Ovary (tissue), 3 donors: Measurements from ENCODE around the gene ATF1.

Experiments used
- EP300 ChIP-seq: sonication (generic); formaldehyde crosslinking; IDR thresholded peaks from one replicate; pipeline ENCODE4 v1.6.1; 2017; ENCODE audit warnings: antibody characterized with exemption
- POLR2A ChIP-seq: fragments of 450-650 bp; IDR thresholded peaks from one replicate; pipeline ENCODE4 v1.6.1; 2017; ENCODE audit warnings: antibody characterized with exemption, mild to moderate bottlenecking, moderate library complexity
- TF ChIP-seq, protein P1 (sequence below), 3 donors: fragments of 450-650 bp in 2 of 3; fragments of 200-600 bp in 1 of 3; IDR thresholded peaks; one replicate each; pipeline versions ENCODE4 v1.5.1 to v1.8.0; 2016 to 2022; ENCODE audit warnings: antibody characterized with exemption in 3 of 3, mild to moderate bottlenecking in 1 of 3
- donor health status: DM: no; HTN: no; CAD: no.

DNA sequence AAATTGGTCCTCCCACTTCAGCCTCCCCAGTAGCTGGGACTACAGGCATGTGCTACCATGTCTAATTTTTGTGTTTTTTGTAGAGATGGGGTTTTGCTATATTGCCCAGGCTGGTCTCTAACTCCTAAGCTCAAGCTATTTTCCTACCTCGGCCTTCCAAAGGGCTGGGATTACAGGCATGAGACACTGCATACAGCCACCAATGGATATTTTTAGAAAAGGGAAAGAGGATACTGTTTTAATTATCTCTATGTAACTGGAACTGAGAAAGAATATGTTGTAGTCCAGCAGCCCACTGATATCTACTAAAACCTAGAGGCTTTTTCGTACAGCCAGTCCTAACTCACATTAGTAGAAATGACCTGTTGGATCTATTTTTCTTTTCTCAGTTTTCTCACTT lies 85.1 kb downstream of the ATF1 start:
- TF ChIP-seq, protein P1, sequence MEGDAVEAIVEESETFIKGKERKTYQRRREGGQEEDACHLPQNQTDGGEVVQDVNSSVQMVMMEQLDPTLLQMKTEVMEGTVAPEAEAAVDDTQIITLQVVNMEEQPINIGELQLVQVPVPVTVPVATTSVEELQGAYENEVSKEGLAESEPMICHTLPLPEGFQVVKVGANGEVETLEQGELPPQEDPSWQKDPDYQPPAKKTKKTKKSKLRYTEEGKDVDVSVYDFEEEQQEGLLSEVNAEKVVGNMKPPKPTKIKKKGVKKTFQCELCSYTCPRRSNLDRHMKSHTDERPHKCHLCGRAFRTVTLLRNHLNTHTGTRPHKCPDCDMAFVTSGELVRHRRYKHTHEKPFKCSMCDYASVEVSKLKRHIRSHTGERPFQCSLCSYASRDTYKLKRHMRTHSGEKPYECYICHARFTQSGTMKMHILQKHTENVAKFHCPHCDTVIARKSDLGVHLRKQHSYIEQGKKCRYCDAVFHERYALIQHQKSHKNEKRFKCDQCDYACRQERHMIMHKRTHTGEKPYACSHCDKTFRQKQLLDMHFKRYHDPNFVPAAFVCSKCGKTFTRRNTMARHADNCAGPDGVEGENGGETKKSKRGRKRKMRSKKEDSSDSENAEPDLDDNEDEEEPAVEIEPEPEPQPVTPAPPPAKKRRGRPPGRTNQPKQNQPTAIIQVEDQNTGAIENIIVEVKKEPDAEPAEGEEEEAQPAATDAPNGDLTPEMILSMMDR (IDR thresholded peaks at IDR 0.05), result no peak
- TF ChIP-seq POLR2A (no peak), EP300 (no peak)
